Activated T-cell treated with anti-CD3 and anti-CD28 coated beads, Interleukin-2, amount 50 U/mL, for 48 hours (primary cell): ENCODE data around the gene STAT2.
"Not testable (repeated sequence)": the region's sequence is repeated elsewhere in the genome, so short reads cannot be mapped to it uniquely, and the experiment has no call there.

Experiments
- DNase-seq, 2 experiments: peaks; one replicate each; pipeline ENCODE4 v3.0.0-alpha.2; 2020

STAT2 gene

DNA sequence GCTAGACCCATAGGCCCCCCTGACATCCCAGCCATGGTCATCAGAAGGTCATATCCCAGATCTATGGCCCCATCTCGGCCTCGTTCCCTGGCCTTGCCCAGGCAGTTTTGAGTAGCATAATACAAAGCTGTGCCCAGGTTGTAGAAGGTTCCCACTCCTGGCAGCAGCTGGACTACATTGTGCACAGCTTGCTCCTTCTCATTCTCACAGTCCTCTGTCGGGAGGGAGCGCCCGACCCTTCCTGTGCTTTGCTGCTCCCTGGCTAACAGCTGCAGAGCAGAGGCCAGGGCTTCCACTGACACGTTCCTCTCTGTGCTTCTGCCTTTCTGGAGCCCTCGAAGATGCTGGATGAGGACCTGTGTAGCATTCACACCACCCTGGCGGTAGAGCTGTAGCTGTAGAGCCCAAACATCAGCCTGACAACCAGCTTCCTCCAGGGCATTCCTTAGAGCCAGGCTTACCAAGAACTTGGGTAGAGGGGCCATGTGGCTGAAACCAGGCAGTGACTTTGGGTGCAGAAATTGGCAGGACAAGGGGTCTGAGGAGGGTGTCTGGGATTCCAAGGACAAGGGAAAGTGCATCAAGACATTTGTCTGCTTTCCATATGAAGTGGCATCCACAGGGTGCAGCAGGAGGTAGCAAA is 1.7 kb upstream of the STAT2 start:
- DNase-seq = no peak

- no peak for DNase-seq
Measured at GRCh38 chr12:56358836-56359532, 923 bp downstream of the STAT2 start.

- no peak for DNase-seq
Measured at GRCh38 chr12:56351325-56351724, 8.6 kb downstream of the STAT2 start.

DNA sequence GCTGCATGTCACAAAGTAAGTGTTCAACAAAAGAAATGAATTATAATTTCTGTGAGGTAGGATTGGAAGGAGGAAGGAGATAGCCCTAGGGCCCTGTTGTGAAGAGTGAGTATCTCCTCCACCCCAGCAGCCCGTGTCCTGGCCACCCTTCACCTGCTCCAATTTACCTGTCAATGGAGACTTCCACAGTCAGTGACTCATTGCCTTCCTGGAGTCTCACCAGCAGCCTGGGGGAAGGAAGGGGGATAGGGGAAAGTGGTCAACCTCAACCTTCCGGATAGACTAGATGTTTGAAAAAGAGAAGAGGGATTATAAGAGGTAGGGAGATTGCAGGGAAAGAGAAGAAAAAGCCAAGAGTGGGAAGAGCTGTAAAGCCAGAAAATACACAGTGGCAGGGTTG is 9.2 kb downstream of the STAT2 start:
- no peak for DNase-seq

DNA sequence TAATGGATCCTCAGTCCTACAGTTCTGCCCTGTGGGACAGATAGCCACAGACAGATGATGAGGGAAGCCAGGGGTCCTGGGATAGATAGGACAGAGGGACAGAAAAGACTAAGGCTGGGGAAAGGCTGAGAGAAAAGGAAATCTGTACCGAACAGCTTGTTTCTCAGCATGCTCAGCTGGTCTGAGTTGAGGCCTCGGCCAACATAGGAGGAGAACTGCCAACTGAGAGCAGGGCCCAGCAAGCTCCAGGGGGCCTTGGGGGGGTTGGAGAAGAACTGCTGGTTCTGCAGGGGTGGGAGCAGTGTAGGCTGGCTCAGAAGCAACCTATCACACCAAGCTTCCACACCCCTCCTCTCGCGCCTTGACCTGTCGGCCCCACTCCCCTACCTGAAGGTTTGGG is 11.1 kb downstream of the STAT2 start:
- DNase-seq = no peak

DNA sequence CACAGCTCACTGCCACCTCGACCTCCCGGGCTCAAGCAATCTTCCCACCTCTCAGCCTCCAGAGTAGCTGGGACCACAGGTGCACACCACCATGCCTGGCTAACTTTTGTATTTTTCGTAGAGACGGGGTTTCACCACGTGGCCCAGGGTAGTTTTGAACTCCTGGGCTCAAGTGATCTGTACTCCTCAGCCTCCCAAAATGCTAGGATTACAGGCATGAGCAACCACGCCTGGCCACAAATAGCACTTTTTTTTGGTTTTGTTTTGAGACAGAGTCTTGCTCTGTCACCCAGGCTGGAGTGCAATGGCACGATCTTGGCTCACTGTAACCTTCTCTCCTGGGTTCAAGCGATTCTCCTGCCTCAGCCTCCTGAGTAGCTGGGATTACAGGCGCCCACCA is 12.7 kb downstream of the STAT2 start:
- not testable (repeated sequence) for DNase-seq

GRCh38 chr12:56346675-56347074 is 13.2 kb downstream of the STAT2 start:
- DNase-seq = peak in 1 of 2 experiments; percentile 47

GRCh38 chr12:56342290-56342689 is 17.6 kb downstream of the STAT2 start:
- DNase-seq = not testable (repeated sequence)

- DNase-seq = no peak
Measured at GRCh38 chr12:56341616-56342015, 18.3 kb downstream of the STAT2 start.

DNA sequence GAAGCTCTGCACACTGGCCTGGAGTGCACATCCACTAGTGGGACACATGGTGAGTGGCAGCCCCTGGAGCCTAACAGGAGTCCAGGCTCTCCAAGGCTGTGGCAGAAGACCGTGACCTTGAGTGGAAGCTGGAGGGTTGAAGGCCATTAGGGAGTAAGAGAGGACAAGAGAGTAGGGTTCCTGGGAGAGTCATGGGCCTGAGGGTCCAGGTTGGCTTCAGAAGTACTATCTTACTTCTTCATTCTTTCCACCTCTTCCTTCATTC is 20.8 kb downstream of the STAT2 start:
- DNase-seq = no peak

DNA sequence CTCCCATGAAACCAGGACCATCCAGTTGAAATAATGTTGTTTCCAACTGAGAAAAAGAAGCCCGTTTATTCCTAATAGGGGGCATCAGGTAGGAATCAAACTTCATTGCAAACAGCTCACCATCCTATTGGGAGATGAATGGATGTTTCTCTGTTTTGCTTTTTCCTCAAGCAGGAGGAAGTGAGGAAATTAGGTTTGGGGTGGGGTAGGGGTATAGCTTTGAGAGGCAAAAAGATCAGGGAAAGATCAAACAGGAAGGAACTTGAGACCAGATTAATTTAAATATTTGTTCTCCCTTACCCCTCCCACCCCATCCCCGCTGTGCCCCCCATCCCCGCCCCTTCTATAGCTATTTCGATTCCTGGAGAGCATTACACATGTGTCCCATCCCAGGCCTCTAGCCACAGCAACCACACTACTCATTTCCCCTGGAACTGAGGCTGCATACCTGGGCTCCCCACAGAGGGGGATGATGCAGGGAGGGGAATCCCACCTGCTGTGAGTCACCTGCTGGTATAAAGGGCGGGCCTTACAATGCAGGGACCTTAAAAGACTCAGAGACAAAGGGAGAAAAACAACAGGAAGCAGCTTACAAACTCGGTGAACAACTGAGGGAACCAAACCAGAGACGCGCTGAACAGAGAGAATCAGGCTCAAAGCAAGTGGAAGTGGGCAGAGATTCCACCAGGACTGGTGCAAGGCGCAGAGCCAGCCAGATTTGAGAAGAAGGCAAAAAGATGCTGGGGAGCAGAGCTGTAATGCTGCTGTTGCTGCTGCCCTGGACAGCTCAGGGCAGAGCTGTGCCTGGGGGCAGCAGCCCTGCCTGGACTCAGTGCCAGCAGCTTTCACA is 21.4 kb downstream of the STAT2 start, which contains the start of gene IL23A:
Gene IL23A (plus strand): TSS at position 577 of the 850 bp plus-strand sequence. CDS start 161 bp downstream, at position 738.
- peak; percentile 88 to 90 for DNase-seq

- DNase-seq = peak in 1 of 2 experiments; percentile 25
Measured at GRCh38 chr12:56337753-56338251, 22.1 kb downstream of the STAT2 start.

GRCh38 chr12:56336361-56337167 is 23.3 kb downstream of the STAT2 start:
- no peak for DNase-seq

DNA sequence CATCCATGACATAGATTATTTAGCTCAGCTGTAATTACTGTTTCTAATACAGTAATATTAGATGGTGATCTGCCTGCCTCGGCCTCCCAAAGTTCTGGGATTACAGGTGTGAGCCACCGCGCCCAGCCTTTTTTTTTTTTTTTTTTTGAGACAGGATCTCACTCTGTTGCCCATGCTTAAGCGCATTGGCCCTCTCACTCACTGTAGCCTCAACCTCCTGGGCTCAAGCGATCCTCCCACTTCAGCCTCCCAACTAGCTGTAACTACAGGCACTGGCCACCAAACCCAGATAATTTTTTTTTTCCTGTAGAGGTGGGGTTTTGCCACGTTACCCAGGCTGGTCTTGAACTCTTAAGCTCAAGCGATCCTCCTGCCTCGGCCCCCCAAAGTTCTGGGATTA is 24.4 kb downstream of the STAT2 start:
- not testable (repeated sequence) for DNase-seq

DNA sequence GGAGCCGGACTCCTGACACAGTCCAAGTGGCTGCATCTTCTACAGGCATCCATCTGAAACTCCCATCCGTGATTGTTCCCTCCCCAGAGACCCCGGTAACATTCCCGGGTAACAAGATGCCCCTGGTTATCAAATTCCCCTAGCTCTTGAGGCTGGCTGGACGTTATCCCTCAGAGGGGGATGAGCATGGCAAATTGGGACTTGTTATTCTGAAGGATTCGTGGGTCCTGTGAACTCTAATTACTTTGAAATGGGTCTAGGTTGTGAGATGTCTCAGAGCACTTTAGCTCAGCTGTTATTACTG is 25.5 kb downstream of the STAT2 start:
- DNase-seq = no peak

- DNase-seq = peak; percentile 94 to 95
Measured at GRCh38 chr12:56333679-56334489, 26.0 kb downstream of the STAT2 start, which contains the start of gene PAN2. PAN2 (minus strand) TSS chr12:56334000; CDS start chr12:56333094, 906 bp downstream.

DNA sequence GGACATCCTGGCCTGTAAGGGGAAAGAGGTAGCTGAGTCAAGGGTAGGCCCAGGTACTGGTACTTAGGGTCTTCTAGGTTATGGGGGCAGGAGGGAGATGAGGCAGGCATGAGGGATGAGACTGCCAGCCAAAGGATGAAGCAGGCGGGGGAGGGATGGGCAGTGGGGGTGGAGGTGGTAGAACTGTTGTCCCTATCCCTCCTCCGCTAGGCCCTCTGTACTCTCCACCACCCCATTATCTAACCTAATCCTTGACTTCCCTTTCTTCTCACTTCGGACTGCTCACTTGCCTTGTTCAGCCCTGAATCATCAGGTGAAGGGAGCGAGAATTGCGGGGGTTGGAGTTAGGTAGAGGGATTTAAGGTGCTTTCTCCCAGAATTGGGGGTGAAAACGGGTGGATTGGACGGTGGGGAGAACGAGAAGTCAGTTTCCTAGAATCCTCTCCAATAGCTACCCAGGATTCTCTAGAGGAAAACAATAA is 26.7 kb downstream of the STAT2 start:
- DNase-seq = no peak

DNA sequence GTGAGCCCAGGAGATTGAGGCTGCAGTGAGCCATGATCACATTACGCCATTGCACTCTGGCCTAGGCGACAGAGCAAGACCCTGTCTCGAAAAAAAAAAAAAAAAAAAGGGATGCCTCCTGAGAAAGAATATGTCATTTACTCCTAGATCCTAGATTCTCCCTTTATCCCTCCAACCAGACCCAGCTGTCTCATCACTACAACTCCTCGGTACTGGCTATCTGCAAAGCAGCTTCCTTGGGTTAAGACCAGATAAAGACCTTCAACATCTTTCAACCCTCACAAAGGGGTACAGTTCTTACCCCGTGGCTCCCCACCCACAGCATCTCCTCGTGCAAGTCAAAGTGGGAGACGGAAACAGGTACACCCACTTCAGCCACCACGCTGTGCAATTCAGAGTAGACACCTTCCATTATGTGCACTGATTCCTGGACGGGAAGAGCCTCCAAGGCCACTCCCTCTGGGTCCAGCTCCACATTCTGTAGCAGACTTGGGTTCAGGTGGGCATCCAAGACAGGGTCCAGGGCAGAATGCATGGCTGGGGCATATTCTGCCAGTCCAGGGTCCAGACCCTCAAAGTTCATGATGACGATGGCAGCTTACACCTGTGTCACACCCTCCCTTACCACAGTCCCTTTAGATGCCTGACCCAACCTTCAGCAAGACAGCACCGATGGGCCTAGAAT is 27.3 kb downstream of the STAT2 start:
- DNase-seq = no peak

- no peak for DNase-seq
Measured at GRCh38 chr12:56330936-56331490, 28.9 kb downstream of the STAT2 start.

DNA sequence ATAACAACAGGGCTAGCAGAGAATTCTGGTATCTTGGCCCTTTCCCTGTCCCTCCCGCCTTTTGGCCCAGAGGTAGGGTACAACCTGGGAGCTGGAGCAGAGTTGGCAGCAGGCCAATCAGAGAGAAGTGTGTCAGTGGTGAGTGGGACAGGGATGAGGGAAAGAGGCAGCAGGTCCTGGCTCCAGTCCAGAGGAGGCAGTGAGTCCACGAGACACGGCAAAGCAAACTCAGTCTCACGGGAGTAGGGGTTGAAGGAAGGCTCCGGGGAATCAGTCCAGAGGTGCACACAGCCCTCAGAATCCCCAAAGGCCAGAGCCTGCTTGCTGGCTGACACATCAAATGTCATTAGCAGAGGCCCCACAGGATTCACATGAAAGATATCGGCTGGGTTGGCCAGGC is 33.4 kb downstream of the STAT2 start:
- no peak for DNase-seq

- DNase-seq = no peak
Measured at GRCh38 chr12:56326126-56326525, 33.8 kb downstream of the STAT2 start.
